Retinal pigment epithelial cell (primary cell): ENCODE data around the gene QRFP.

Source experiments
- DNase-seq: peaks from one replicate; pipeline ENCODE4 v3.0.0-alpha.2; 2010; ENCODE audit warnings: low read depth
- H3K4me3 ChIP-seq: 2 replicates; pipeline ENCODE4 v1.5.1; 2011; ENCODE audit warnings: mild to moderate bottlenecking, low read length, control low read depth, moderate library complexity
- CTCF ChIP-seq: conservative IDR thresholded peaks from 2 replicates; pipeline ENCODE4 v1.5.1; 2011; ENCODE audit warnings: low read depth, low read length, control low read depth, inconsistent platforms

Gene QRFP

DNA sequence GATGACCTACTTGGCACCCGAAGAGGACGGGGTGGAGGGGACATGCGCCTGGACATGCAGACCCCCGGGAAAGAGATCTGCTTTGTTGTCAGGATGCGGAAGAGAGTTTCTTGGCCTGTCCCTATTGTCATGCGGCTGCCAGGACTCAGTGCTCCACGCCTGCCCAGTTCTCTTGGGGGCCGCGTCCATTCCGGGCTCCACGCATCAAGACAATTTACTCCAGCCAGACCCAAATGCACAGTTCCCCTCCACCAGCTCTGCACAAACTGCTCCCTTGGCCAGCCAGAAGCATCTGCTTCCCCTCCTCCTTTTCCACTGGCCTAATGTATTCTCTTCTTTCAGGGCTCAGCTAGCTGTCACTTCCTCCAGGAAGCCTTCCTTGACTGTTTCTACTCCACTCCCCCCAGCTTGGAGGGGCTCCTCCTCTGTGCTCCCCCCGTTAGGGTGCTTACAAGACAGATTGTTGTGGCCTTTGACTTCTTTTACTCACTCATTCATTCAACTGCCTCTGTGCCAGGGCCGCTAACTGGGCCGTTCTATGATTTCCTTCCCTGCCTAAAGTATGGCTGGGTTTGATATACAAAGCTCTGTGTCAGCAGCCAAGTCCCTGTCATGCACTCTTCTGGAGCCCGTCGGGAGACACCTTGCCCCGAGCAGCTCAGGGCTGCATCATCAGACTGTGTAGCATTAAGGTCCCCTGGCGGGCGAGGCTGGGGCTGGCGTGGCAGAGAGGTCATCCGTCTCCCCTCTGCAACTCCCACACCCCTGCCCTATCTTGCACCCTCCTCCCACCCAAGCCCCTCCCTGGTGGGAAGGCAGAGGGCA is 35.9 kb upstream of the QRFP start:
- TF ChIP-seq CTCF = peak; percentile 29
- no peak overlapping the region for H3K4me3 ChIP-seq
- no peak for DNase-seq

DNA sequence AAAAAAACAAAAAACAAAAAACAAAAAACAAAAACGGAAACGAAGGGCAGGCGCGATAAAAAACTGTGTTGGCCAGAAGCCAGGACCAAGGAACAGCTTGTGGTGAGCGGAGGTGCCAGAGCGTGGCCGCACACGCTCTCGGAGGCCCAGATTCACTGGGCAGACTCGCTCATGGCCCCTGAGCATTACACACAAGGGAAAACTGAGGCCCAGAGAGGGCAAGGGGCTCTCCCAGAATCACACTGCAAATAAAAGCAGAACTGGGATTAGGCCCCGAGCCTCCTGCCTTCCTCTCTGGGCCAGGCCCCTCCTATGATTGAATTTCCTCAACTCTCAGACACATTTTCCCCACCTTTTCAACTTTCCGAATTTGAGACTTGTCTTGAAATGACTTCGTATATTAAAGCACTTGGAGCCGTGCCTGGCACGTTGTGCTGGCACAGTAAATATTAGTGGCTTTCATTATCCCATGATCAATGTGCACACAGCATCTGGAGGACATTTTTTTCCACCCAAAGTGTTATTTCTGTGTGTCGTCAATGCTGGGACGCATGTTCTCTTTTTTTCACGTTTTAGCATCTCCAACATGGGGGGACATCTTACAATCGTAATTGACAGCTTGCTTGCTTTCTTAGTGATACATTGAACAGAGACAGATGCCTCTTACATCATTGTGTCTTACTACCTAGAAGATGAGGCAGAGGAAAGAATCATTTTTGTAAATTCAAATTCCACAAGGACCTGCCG is 35.1 kb upstream of the QRFP start:
- no peak for TF ChIP-seq CTCF
- no peak overlapping the region for H3K4me3 ChIP-seq
- DNase-seq = no peak

GRCh38 chr9:130930804-130931349 is 34.3 kb upstream of the QRFP start:
- H3K4me3 ChIP-seq = no peak overlapping the region
- no peak for DNase-seq
- no peak for TF ChIP-seq CTCF

DNA sequence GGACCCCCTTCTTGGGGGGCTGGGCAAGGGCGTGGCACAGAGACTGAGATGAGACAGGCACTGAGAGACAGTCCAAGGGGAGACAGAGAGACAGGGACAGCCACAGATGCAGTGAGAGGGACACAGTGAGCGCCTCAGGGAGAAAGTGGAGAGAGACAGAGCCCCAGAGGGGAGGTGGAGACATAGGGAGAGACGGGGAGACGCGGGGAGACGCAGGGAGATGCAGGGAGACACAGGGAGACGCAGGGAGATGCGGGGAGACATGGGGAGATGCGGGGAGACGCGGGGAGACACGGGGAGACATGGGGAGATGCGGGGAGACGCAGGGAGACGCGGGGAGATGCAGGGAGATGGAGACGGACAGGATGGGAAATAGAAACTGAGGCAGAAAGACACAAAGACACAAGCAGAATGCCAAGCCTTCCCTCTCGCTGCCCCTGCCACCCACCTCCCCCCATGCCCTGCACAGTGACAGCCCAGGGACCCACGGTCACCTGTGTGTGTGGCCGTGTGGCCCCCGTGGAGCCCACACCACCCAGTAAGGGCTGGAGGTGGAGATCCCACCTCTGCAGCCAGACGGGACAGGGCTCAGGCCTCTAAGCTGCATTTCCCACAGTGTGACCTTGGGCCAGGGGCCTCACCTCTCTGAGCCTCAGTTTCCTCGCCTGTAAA is 33.7 kb upstream of the QRFP start:
- H3K4me3 ChIP-seq = no peak overlapping the region
- no peak for DNase-seq
- TF ChIP-seq CTCF = no peak

DNA sequence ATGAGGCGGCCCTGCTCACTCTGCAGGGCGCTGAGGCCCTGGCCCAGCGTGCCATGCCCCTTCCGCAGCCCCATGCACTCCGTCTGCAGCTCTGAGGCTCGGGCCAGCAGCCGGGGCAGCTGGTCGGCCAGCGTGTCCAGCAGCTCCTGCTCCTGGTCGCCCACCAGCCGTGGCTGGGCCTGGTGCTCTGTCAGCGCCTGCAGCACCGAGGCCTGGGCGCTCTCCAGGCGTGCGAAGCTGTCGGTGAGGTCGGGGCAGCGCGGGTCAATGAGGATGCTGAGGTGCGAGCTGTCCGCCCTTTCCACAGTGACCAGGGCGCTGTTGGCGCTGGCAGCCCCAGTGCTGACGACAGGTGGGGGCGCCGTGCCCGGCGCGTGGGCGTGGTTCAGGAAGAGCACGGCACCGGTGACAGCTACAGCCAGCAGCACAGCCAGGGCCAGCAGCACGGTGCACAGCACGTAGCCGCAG is 33.0 kb upstream of the QRFP start:
- DNase-seq = no peak
- no peak overlapping the region for H3K4me3 ChIP-seq
- TF ChIP-seq CTCF = no peak

GRCh38 chr9:130927995-130928900 is 31.6 kb upstream of the QRFP start:
- DNase-seq = peak; percentile 72

More at GRCh38 chr9:130927995-130928900, 31.6 kb upstream of the QRFP start:
- no peak for TF ChIP-seq CTCF
- no peak overlapping the region for H3K4me3 ChIP-seq
